Endothelial cell of umbilical vein (primary cell): Measurements from ENCODE around the gene C16orf74. TPM values are rescaled to one million over a fixed set of nuclear protein-coding genes. Genes with fewer than 3 reads are reported as not detected.

Source experiments
- BruUV-seq: library from RNA; stranded (reverse); fragments of 400-500 nt; replicated peaks from 2 replicates; lab custom pipeline; 2021; lab: Mats Ljungman, UMichigan
- CTCF ChIA-PET: fragments of 300-600, 350-600 bp; sonication (Branson Sonifier 250); formaldehyde crosslinking; loops from one replicate; lab custom pipeline; 2021; ENCODE audit warnings: antibody characterized with exemption, inconsistent platforms; lab: Charles Lee
- POLR2A ChIA-PET: fragments of 300-600, 350-600 bp; sonication (Branson Sonifier 250); formaldehyde crosslinking; loops from one replicate; lab custom pipeline; 2021; ENCODE audit warnings: antibody characterized with exemption, inconsistent platforms; lab: Charles Lee
- DNase-seq: peaks from one replicate; pipeline ENCODE4 v3.0.0-alpha.2; 2011; ENCODE audit warnings: low read depth, low spot score
- FAIRE-seq: peaks from 2 replicates; lab custom pipeline; 2011; peaks lifted over from hg19 to GRCh38; lab: Jason Lieb, UNC
- H2AFZ ChIP-seq: 2 replicates; pipeline ENCODE4 v1.6.0; 2012; ENCODE audit warnings: low read depth, low read length, control low read depth, inconsistent platforms
- H3K27ac ChIP-seq: 2 replicates; pipeline ENCODE4 v1.5.1; 2011; ENCODE audit warnings: low read depth, mild to moderate bottlenecking, control low read depth, low read length, moderate library complexity; ENCODE audit not compliant: insufficient read depth
- H3K27me3 ChIP-seq, 2 experiments: 2 replicates each; pipeline versions ENCODE4 v1.6.0 to v1.6.1; 2011; ENCODE audit warnings: low read length in 2 of 2, mixed read lengths in 1 of 2; ENCODE audit not compliant: control insufficient read depth in 2 of 2, insufficient read depth in 2 of 2
- H3K36me3 ChIP-seq, 2 experiments: 2 replicates in 1 of 2; 3 replicates in 1 of 2; pipeline ENCODE4 v1.5.1; 2011; ENCODE audit warnings: low read length in 2 of 2, mild to moderate bottlenecking in 1 of 2, moderate library complexity in 1 of 2; ENCODE audit not compliant: control insufficient read depth in 2 of 2, insufficient read depth in 2 of 2; ENCODE audit errors: extremely low read depth in 1 of 2
- H3K4me1 ChIP-seq: 3 replicates; pipeline ENCODE4 v1.5.1; 2011; ENCODE audit warnings: mild to moderate bottlenecking, low read length; ENCODE audit not compliant: control insufficient read depth, insufficient read depth; ENCODE audit errors: extremely low read depth
- H3K4me2 ChIP-seq: 2 replicates; pipeline ENCODE4 v1.6.1; 2011; ENCODE audit warnings: low read length, control low read depth, mixed read lengths; ENCODE audit not compliant: insufficient read depth
- H3K4me3 ChIP-seq, 3 experiments: fragments of 200-600 bp in 1 of 3; sonication (generic), shearing (Covaris generic) in 1 of 3; replicated peaks in 1 of 3; 2 replicates each; pipeline ENCODE4 v1.5.1; 2011 to 2016; ENCODE audit warnings: control low read depth in 3 of 3, low read length in 3 of 3, mild to moderate bottlenecking in 2 of 3, inconsistent platforms in 1 of 3, low read depth in 1 of 3, moderate library complexity in 1 of 3; ENCODE audit not compliant: insufficient read depth in 1 of 3
- H3K79me2 ChIP-seq: 2 replicates; pipeline ENCODE4 v1.6.0; 2012; ENCODE audit warnings: low read length, inconsistent platforms; ENCODE audit not compliant: control insufficient read depth, insufficient read depth
- H3K9ac ChIP-seq: replicated peaks from 2 replicates; pipeline ENCODE3; 2011; ENCODE audit warnings: low read length, control low read depth; ENCODE audit not compliant: insufficient read depth; ENCODE audit errors: extremely low read depth
- H3K9me1 ChIP-seq: replicated peaks from 3 replicates; pipeline ENCODE4 v1.6.0; 2011; ENCODE audit warnings: mild to moderate bottlenecking, low read length; ENCODE audit not compliant: control insufficient read depth, insufficient read depth; ENCODE audit errors: extremely low read depth
- H3K9me3 ChIP-seq: replicated peaks from 2 replicates; pipeline ENCODE4 v1.5.1; 2012; ENCODE audit warnings: low read length, inconsistent platforms; ENCODE audit not compliant: control insufficient read depth, insufficient read depth
- H4K20me1 ChIP-seq: replicated peaks from 2 replicates; pipeline ENCODE3; 2011; ENCODE audit warnings: mild to moderate bottlenecking, low read length; ENCODE audit not compliant: control insufficient read depth, insufficient read depth; ENCODE audit errors: extremely low read depth
- EZH2 ChIP-seq: IDR thresholded peaks from 2 replicates; pipeline ENCODE4 v1.6.1; 2012; ENCODE audit warnings: borderline replicate concordance, low read depth, mild to moderate bottlenecking, moderate library complexity, low read length, inconsistent platforms; ENCODE audit not compliant: severe bottlenecking
- FOS ChIP-seq: IDR thresholded peaks from 2 replicates; pipeline ENCODE4 v1.6.1; 2011; ENCODE audit warnings: mild to moderate bottlenecking, low read length, moderate library complexity, borderline replicate concordance; ENCODE audit not compliant: insufficient read depth
- GATA2 ChIP-seq: IDR thresholded peaks from 2 replicates; pipeline ENCODE4 v1.7.0; 2011; ENCODE audit warnings: low read depth, mild to moderate bottlenecking, moderate library complexity, mixed read lengths, low read length; ENCODE audit not compliant: insufficient read length, insufficient read depth
- JUN ChIP-seq: IDR thresholded peaks from 2 replicates; pipeline ENCODE4 v1.6.1; 2011; ENCODE audit warnings: borderline replicate concordance, low read depth; ENCODE audit not compliant: insufficient read length, insufficient read depth
- MAX ChIP-seq: IDR thresholded peaks from 2 replicates; pipeline ENCODE4 v1.6.1; 2011; ENCODE audit not compliant: insufficient read depth, insufficient read length
- MYC ChIP-seq: IDR thresholded peaks from one replicate; pipeline ENCODE4 v1.6.1; 2011; ENCODE audit warnings: mild to moderate bottlenecking, low read depth, low read length
- POLR2A ChIP-seq: IDR thresholded peaks from 2 replicates; pipeline ENCODE4 v1.6.1; 2012; ENCODE audit warnings: low read depth, mild to moderate bottlenecking, control low read depth, low read length
- POLR2AphosphoS5 ChIP-seq: IDR thresholded peaks from 2 replicates; pipeline ENCODE4 v1.6.1; 2012; ENCODE audit warnings: low read depth, mild to moderate bottlenecking, control low read depth, low read length, moderate library complexity; ENCODE audit not compliant: insufficient read depth
- dilution Hi-C: fragments of 300-500 bp; cut with MboI; formaldehyde crosslinking; loops from one replicate; pipeline ENCODE4 v1.15.0; 2019; ENCODE audit warnings: low sequenced_read_pairs; ENCODE audit not compliant: extremely low pct_ligation_motif_present
- intact Hi-C: fragments of 100-400 bp; cut with micrococcal nuclease; formaldehyde crosslinking; loops from one replicate; pipeline ENCODE4 v1.10.0; 2022
- polyA plus RNA-seq, 4 experiments: library from polyadenylated mRNA; depleted of rRNA in 3 of 4; stranded (reverse) in 3 of 4; unstranded in 1 of 4; fragments of >200 nt; gene quantifications; 2 replicates each; pipeline versions ENCODE4 v1.2.1 to v1.2.3, GENCODE V29; 2011 to 2012; ENCODE audit warnings: missing spikeins in 1 of 4
- total RNA-seq: library from RNA; stranded (reverse); gene quantifications from 2 replicates; pipeline ENCODE4 v1.2.3, GENCODE V29; 2021
- TF ChIP-seq, protein P1 (sequence below), 2 donors: IDR thresholded peaks; 1 replicate in 1 of 2; 2 replicates in 1 of 2; pipeline ENCODE4 v1.5.1; 2011; ENCODE audit warnings: low read length in 2 of 2, mild to moderate bottlenecking in 2 of 2, moderate library complexity in 2 of 2, control low read depth in 1 of 2, inconsistent platforms in 1 of 2, low read depth in 1 of 2; ENCODE audit not compliant: insufficient read depth in 1 of 2; ENCODE audit errors: extremely low read depth in 1 of 2

Gene C16orf74
- total and polyA plus RNA-seq, 2 donors (not counting 3 experiments of a cell fraction or from before 2014, with no cell fraction given), result 12.1 to 38.7 TPM

DNA sequence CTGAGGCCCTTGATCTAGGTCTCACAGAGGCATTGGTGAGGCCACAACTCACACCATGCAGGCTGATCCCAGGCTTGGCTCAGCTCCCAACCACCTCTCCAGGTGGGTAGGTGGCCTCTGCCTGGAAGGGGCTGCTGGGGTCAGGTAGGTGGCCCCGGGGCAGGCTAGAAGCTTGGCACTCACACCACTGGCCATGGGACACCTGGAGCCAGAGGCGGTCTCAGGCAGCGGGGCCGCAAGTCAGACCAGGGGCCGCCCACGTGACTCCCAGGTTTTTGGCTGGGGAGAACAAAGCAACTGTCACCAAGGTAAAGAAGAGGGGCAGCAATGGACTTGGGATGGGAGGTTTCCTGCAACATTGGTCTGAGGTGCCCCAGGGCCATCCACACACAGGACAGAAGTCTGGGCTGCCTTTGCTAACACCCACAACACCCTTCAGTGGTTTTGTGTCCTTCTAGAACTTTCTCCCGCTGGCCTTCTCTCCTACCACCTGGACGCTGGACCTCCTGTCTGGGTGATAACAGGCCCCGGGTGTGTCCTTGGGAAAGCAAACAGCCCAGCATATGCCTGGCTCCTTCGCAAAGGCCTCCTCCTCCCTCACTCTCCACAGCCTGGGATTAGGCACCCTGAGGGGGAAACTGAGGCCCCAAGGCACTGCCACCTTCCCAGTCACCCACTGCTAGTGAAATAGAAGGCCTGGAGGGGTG, 16.4 kb downstream of the C16orf74 start:
- intact Hi-C loops, result no loop called here
- Histone ChIP-seq H3K79me2 (peaks cover 39% of the 10 kb centered on the region), H3K27me3 (no peaks in the 10 kb centered on the region), H3K4me3 (no peak overlapping the region), H3K36me3 (peaks cover 0 to 2% of the 10 kb centered on the region in 2 experiments), H3K27ac (no peak overlapping the region), H2AFZ (no peak overlapping the region), H3K9ac (no peak overlapping the region), H3K4me1 (no peaks in the 10 kb centered on the region), H3K9me1 (no peaks in the 10 kb centered on the region), H3K9me3 (no peaks in the 10 kb centered on the region), H3K4me2 (no peak overlapping the region), H4K20me1 (no peaks in the 10 kb centered on the region)
- TF ChIP-seq, protein P1, sequence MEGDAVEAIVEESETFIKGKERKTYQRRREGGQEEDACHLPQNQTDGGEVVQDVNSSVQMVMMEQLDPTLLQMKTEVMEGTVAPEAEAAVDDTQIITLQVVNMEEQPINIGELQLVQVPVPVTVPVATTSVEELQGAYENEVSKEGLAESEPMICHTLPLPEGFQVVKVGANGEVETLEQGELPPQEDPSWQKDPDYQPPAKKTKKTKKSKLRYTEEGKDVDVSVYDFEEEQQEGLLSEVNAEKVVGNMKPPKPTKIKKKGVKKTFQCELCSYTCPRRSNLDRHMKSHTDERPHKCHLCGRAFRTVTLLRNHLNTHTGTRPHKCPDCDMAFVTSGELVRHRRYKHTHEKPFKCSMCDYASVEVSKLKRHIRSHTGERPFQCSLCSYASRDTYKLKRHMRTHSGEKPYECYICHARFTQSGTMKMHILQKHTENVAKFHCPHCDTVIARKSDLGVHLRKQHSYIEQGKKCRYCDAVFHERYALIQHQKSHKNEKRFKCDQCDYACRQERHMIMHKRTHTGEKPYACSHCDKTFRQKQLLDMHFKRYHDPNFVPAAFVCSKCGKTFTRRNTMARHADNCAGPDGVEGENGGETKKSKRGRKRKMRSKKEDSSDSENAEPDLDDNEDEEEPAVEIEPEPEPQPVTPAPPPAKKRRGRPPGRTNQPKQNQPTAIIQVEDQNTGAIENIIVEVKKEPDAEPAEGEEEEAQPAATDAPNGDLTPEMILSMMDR (IDR thresholded peaks at IDR 0.05; ENCODE audit: extremely low read depth in 1 of 2, insufficient read depth in 1 of 2, low read depth in 1 of 2, low read length in 2 of 2), result no peak
- TF ChIP-seq MYC, result no peak
- no peak for TF ChIP-seq EZH2
- TF ChIP-seq POLR2A, result no peak
- no peak for TF ChIP-seq MAX
- no peak for TF ChIP-seq GATA2
- TF ChIP-seq FOS, result no peak
- TF ChIP-seq POLR2AphosphoS5, result no peak
- TF ChIP-seq JUN, result no peak
- POLR2A ChIA-PET, result no interaction called here
- CTCF ChIA-PET, result no interaction called here
- FAIRE-seq, result no peak
- dilution Hi-C loops, result no loop called here
- no peak for DNase-seq
- no TSS peak for BruUV-seq
